ENCODE measurements around the gene CTSW.
"Not testable (repeated sequence)": the region's sequence is repeated elsewhere in the genome, so short reads cannot be mapped to it uniquely, and the experiment has no call there.

The CTSW gene

GRCh38 chr11:65891219-65892136 is 11.8 kb downstream of the CTSW start:
- no peak for TF ChIP-seq SUZ12 (IDR thresholded peaks at IDR 0.05; ENCODE audit: extremely low read depth, insufficient read depth, insufficient read length)
- TF ChIP-seq ZNF274 (IDR thresholded peaks at IDR 0.05; ENCODE audit: low read depth, low read length) = no peak
- no peak for TF ChIP-seq YY1 (IDR thresholded peaks at IDR 0.05; ENCODE audit: insufficient read depth, insufficient read length)
- peak; percentile 63 for DNase-seq (ENCODE audit: low read depth, low spot score)
- Histone ChIP-seq H3K27me3 (ENCODE audit: insufficient read depth, insufficient read length) (peaks cover 14% of the 10 kb centered on the region), H3K36me3 (ENCODE audit: insufficient read depth, insufficient read length, low read length) (peaks cover 57% of the 10 kb centered on the region), H3K4me1 (ENCODE audit: insufficient read depth, insufficient read length) (peaks cover 17% of the 10 kb centered on the region), H3K9ac (ENCODE audit: insufficient read length, low read depth) (peak overlapping the region; percentile 99), H3K9me3 (ENCODE audit: insufficient read depth, low read length) (no peaks in the 10 kb centered on the region; the same call in 1 of the 2 replicates), H3K4me3 (ENCODE audit: insufficient read length, low read depth) (peak overlapping the region; percentile 89)

GRCh38 chr11:65892137-65892540 is 12.5 kb downstream of the CTSW start:
- Histone ChIP-seq H3K36me3 (ENCODE audit: insufficient read depth, insufficient read length, low read length) (peaks cover 57% of the 10 kb centered on the region), H3K4me3 (ENCODE audit: insufficient read length, low read depth) (peak overlapping the region; percentile 89), H3K27me3 (ENCODE audit: insufficient read depth, insufficient read length) (peaks cover 14% of the 10 kb centered on the region), H3K4me1 (ENCODE audit: insufficient read depth, insufficient read length) (peaks cover 17% of the 10 kb centered on the region), H3K9ac (ENCODE audit: insufficient read length, low read depth) (peak overlapping the region; percentile 99)
- not testable (repeated sequence) for H3K9me3 ChIP-seq (ENCODE audit: insufficient read depth, low read length); DNase-seq (ENCODE audit: low read depth, low spot score)

GRCh38 chr11:65892661-65893317 is 13.2 kb downstream of the CTSW start:
- peaks cover 14% of the 10 kb centered on the region for H3K4me1 ChIP-seq (ENCODE audit: insufficient read depth, insufficient read length)
- TF ChIP-seq SUZ12 (IDR thresholded peaks at IDR 0.05; ENCODE audit: extremely low read depth, insufficient read depth, insufficient read length) (no peak), YY1 (IDR thresholded peaks at IDR 0.05; ENCODE audit: insufficient read depth, insufficient read length) (no peak), ZNF274 (IDR thresholded peaks at IDR 0.05; ENCODE audit: low read depth, low read length) (no peak)
- peaks cover 60% of the 10 kb centered on the region for H3K36me3 ChIP-seq (ENCODE audit: insufficient read depth, insufficient read length, low read length)
- H3K9ac ChIP-seq (ENCODE audit: insufficient read length, low read depth) = no peak overlapping the region
- no peak overlapping the region for H3K4me3 ChIP-seq (ENCODE audit: insufficient read length, low read depth)
- H3K27me3 ChIP-seq (ENCODE audit: insufficient read depth, insufficient read length) = peaks cover 14% of the 10 kb centered on the region
- no peaks in the 10 kb centered on the region; the same call in 1 of the 2 replicates for H3K9me3 ChIP-seq (ENCODE audit: insufficient read depth, low read length)
- DNase-seq (ENCODE audit: low read depth, low spot score) = no peak

- Histone ChIP-seq H3K9ac (ENCODE audit: insufficient read length, low read depth) (peak overlapping the region; percentile 71), H3K4me3 (ENCODE audit: insufficient read length, low read depth) (no peak overlapping the region), H3K4me1 (ENCODE audit: insufficient read depth, insufficient read length) (peaks cover 14% of the 10 kb centered on the region), H3K9me3 (ENCODE audit: insufficient read depth, low read length) (no peaks in the 10 kb centered on the region; the same call in 1 of the 2 replicates), H3K27me3 (ENCODE audit: insufficient read depth, insufficient read length) (peaks cover 21% of the 10 kb centered on the region), H3K36me3 (ENCODE audit: insufficient read depth, insufficient read length, low read length) (peaks cover 66% of the 10 kb centered on the region)
- no peak for DNase-seq (ENCODE audit: low read depth, low spot score)
- no peak for TF ChIP-seq ZNF274 (IDR thresholded peaks at IDR 0.05; ENCODE audit: low read depth, low read length)
- no peak for TF ChIP-seq SUZ12 (IDR thresholded peaks at IDR 0.05; ENCODE audit: extremely low read depth, insufficient read depth, insufficient read length)
- no peak for TF ChIP-seq YY1 (IDR thresholded peaks at IDR 0.05; ENCODE audit: insufficient read depth, insufficient read length)
Measured at GRCh38 chr11:65894034-65894591, 14.5 kb downstream of the CTSW start.

- H3K9me3 ChIP-seq (ENCODE audit: insufficient read depth, low read length) = no peaks in the 10 kb centered on the region
- no peak overlapping the region for H3K9ac ChIP-seq (ENCODE audit: insufficient read length, low read depth)
- H3K36me3 ChIP-seq (ENCODE audit: insufficient read depth, insufficient read length, low read length) = peaks cover 66% of the 10 kb centered on the region
- TF ChIP-seq SUZ12 (IDR thresholded peaks at IDR 0.05; ENCODE audit: extremely low read depth, insufficient read depth, insufficient read length) = no peak
- TF ChIP-seq YY1 (IDR thresholded peaks at IDR 0.05; ENCODE audit: insufficient read depth, insufficient read length) = no peak
- TF ChIP-seq ZNF274 (IDR thresholded peaks at IDR 0.05; ENCODE audit: low read depth, low read length) = no peak
- DNase-seq (ENCODE audit: low read depth, low spot score) = no peak
- H3K27me3 ChIP-seq (ENCODE audit: insufficient read depth, insufficient read length) = peaks cover 19% of the 10 kb centered on the region
- no peak overlapping the region for H3K4me3 ChIP-seq (ENCODE audit: insufficient read length, low read depth)
- H3K4me1 ChIP-seq (ENCODE audit: insufficient read depth, insufficient read length) = peaks cover 11% of the 10 kb centered on the region
Measured at GRCh38 chr11:65895482-65895981, 15.9 kb downstream of the CTSW start.

- DNase-seq (ENCODE audit: low read depth, low spot score) = no peak
- no peak overlapping the region for H3K9ac ChIP-seq (ENCODE audit: insufficient read length, low read depth)
- no peak overlapping the region for H3K4me3 ChIP-seq (ENCODE audit: insufficient read length, low read depth)
- H3K27me3 ChIP-seq (ENCODE audit: insufficient read depth, insufficient read length) = peaks cover 26% of the 10 kb centered on the region
- TF ChIP-seq YY1 (IDR thresholded peaks at IDR 0.05; ENCODE audit: insufficient read depth, insufficient read length) (no peak), ZNF274 (IDR thresholded peaks at IDR 0.05; ENCODE audit: low read depth, low read length) (no peak), SUZ12 (IDR thresholded peaks at IDR 0.05; ENCODE audit: extremely low read depth, insufficient read depth, insufficient read length) (no peak)
- H3K4me1 ChIP-seq (ENCODE audit: insufficient read depth, insufficient read length) = peaks cover 11% of the 10 kb centered on the region
- peaks cover 65% of the 10 kb centered on the region for H3K36me3 ChIP-seq (ENCODE audit: insufficient read depth, insufficient read length, low read length)
- H3K9me3 ChIP-seq (ENCODE audit: insufficient read depth, low read length) = no peaks in the 10 kb centered on the region
Measured at GRCh38 chr11:65896034-65896999, 16.7 kb downstream of the CTSW start.

Data from NT2/D1 (cell line).